Measurements from ENCODE around the gene BANF2.
"Not testable (repeated sequence)": the region's sequence is repeated elsewhere in the genome, so short reads cannot be mapped to it uniquely, and the experiment has no call there.

Gene BANF2

DNA sequence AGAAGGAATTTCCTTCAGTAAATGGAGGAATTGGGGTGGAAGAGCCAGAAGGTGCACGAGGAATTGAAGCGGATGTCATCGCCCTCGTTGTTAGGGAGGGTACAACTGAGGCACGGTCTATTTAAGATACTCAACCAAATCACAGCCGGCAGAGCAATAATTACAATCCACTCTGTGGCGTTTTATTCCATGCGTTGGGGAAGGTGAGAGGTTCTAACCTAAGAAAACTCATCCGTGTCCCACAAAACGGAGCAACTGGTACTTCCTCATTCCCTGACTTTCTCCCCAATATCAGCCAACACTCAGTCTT, 16.9 kb upstream of the BANF2 start:
- DNase-seq (ENCODE audit: low read depth, low spot score): no peak

- DNase-seq (ENCODE audit: low read depth, low spot score): no peak
These were observed 16.3 kb upstream of the BANF2 start for GRCh38 chr20:17683218-17684076.

DNA sequence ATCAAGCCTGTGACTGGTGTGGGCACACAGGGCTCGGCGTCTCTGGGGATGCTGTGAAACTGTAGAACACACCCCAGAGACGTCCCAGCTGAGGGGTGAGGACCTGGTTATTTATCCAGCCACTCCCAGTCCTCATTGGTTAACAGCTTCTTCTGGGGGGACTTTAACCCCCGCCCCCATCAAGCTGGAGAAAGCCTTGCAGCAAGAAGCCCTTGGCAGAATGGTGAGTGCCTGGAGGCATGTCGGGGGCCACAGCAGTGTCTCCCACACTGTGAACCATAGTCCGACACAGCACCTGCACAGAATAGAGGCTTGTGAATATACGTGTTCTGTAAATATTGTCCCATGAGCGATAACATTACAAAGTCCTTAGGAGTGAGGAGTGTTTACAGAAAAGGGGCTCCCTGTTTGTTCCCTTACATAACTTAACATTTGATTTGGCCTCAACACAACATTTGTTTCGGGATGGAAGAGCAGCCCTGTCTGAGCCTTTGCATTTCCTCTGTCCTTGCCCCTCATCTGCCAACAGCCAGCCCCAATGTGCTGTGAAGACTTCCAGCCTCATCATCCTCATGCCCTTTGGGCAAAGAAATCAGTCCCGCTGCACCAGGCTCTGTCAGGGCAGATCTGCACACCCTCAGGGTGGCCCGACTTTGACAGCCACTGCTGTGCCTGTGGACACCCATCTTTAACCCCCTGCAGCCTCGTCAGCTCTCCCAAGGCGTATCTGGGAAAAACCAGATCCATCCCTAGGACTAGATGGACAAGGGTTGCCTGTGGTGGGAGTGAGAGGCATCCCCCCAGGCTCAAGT, 15.5 kb upstream of the BANF2 start:
- no peak for DNase-seq (ENCODE audit: low read depth, low spot score)

- DNase-seq (ENCODE audit: low read depth, low spot score): no peak
These were observed 14.6 kb upstream of the BANF2 start for GRCh38 chr20:17685168-17685567.

DNA sequence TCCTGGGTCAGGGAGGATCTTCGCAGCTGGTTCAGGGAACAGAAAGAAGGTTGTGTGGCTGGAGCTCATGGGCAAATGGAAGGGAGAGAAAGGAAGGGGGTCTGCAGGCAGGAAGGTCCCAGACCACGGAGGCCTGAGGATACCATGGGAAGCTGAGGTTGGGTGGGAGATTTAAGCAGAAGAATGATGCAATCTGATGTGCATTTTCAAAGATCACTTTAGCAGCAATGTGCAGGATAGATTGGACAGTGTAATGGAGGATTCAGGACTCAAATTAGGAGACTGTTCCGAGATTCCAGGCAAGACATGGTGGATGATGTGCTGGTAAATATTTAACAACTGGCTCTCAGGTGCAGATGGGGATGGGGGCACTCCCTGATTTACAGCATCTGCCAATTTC, 12.0 kb upstream of the BANF2 start:
- no peak for DNase-seq (ENCODE audit: low read depth, low spot score)

GRCh38 chr20:17688965-17689364, 10.8 kb upstream of the BANF2 start:
- DNase-seq (ENCODE audit: low read depth, low spot score): no peak

DNA sequence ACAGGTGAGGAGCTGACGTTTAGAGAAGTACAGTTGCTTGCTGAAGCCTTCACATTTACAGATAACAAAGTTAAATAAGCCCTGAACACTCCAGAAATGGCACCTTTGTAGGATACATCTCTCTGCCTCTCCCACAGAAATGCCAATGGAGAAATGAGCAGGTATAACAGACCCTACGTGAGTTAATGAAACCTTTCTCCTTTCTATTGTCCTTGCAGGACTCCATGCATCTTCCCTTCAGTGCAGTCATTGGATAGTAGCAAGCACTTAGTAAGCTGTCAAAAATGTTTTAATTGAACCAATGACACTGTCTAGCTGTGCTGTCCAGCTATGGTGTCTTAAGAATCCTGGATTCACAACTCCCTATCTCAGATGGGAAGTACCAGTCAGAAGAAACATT, 9.6 kb upstream of the BANF2 start:
- no peak for DNase-seq (ENCODE audit: low read depth, low spot score)

- DNase-seq (ENCODE audit: low read depth, low spot score): no peak
These were observed 8.0 kb upstream of the BANF2 start for GRCh38 chr20:17691758-17692157.

DNA sequence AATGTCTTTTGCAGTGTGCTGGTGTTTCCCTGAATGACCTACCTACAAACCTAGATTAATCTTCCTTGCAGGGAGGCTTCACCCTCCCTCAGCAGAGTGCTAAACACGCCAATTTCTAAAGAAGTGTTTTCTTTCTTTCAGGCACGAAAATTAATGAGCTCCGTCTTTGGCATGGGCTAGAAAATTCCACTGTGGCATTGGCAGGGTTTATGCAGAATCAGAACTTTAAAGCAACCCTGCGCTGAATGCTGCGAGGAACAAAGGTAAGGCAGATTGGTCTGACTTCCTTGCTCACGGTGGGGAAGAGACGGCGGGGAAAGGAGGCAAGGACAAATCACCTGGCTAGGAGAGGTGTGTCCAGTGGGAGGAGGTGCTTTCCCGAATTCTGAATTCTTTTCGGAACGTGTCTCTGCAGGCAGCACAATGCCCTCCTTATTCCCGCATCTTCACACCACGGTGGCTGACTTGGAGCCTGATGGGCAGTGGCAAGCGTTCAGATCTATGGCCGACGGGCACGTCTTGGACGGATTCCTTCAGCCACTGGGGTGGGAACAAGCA, 6.2 kb upstream of the BANF2 start:
- DNase-seq (ENCODE audit: low read depth, low spot score): no peak

GRCh38 chr20:17694767-17695166, 5.0 kb upstream of the BANF2 start:
- no peak for DNase-seq (ENCODE audit: low read depth, low spot score)

DNA sequence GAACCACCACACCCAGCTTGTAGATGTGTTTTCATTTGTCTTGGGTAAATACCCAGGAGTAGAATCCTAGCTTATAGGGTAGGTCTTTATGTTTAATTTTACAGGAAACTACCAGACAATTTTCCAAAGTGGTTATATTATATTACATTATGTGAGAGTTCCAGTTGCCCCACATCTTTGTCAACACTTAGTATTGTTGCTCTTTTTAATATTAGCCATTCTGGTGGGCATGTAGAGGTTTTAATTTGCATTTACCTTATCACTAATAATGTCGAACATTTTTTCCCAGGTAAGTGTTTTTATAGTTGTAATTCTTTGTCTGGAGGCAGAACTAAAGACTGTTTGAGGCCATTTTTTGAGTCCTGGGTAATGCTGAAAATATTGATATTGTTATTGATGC, 3.5 kb upstream of the BANF2 start:
- DNase-seq (ENCODE audit: low read depth, low spot score): no peak

DNA sequence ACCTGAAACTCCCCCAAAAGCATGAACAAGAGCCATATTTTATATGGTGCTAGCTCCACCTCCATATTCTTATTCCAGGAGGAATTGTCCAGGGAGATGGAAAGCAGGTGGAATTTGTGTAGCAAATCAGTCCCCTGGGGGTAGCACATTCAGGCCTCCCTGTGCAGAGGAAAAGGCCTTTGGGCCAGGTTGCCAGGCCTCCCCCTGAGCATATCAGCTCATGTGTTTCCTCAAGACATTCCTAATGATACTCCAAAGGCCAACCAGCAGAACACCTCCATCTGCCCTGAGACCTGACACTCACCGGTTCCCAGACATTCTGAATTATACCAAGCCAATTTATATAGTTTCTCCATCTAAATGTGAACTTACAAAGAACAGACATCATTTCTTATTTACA, 2.6 kb upstream of the BANF2 start:
- DNase-seq (ENCODE audit: low read depth, low spot score): no peak

- DNase-seq (ENCODE audit: low read depth, low spot score): no peak
These were observed 1.4 kb upstream of the BANF2 start for GRCh38 chr20:17698384-17698783.

DNA sequence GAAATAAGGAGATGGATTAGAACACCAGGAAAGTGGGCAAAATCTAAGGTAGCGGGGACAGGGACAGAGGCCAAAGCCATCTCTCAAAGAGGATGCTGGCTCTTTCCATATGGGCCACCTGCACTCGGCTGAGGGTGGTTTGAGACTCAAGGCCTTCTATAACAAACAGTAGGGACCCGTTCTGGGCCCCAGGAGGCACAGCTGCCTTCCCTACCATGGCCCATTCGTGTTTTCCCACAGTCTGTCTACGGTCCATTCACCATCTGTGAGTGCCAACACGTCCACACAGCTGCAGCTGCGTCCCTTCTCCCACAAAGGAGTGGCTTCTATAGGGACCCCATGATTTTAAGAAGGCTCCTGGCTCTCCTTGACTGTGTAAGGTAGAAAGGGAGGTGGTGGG, 871 bp downstream of the BANF2 start:
- DNase-seq (ENCODE audit: low read depth, low spot score): no peak

DNA sequence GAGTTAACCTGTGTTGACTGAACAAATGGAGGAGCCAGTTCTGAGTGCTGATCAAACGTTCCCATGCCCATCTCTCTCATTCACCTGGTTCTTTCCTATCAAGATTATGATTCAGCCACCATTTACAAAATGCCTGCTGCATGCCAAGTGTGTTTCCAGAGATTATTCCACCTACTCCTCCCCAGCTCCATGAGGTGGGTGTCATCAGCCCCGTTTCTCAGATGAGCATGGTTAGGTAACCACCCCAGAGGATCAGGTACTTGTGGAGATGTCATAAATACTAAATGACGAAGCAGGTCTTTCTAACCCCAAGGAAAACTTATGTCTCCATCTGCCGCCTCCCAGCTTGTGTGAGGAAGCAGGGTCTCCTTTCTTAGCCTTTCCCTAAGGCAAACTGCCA, 2.1 kb downstream of the BANF2 start:
- no peak for DNase-seq (ENCODE audit: low read depth, low spot score)

DNA sequence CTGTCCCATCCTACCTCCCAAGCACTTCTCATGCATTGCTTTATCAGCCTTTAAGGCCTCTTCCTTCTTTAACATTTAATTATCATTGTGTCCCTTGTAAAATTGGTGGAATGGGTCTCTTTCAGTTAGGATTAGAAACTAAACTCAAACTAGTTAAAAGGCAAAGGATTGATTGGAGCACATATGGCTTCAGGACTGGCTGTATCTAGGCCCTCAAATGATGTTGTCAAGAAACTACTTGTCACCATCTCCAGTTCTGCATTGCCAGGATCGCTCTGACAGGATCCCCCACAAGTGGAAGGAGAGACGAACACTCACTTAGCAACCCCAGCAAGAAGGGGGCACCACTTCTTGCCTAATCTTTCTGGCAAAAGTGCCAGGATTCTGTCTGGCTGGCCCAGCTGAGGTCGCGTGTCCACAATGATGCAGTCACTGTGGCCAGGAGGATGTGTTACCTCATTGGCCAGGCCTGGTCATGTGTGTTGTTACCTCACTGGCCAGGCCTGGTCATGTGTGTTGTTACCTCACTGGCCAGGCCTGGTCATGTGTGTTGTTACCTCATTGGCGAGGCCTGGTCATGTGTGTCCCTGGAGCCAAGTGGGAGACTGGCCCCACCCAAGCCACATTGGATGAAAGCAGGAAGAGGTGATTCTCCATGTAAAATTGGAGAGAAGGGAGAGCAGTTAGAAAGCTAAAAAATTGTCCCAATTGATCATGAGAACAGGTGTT, 5.0 kb downstream of the BANF2 start:
- no peak for DNase-seq (ENCODE audit: low read depth, low spot score)

DNA sequence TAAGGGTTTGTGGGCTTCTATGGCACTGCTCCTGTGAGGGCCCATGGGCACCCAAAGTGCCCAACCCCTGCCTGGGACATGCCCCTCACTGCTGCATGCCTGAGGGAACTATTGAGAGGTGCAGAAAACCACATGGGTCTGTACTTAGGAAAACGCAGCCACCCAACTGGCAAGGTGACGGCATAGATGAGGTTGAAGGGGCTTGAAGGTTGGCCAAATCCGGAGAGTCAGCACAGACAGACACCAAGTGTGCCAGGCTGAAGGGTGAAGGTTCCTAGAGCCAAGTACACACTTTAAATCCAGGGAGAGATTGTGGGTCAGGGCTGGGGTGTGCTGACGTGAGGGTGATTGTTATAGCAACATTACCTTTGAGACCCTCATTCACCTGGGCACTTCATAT, 6.2 kb downstream of the BANF2 start:
- DNase-seq (ENCODE audit: low read depth, low spot score): no peak

DNA sequence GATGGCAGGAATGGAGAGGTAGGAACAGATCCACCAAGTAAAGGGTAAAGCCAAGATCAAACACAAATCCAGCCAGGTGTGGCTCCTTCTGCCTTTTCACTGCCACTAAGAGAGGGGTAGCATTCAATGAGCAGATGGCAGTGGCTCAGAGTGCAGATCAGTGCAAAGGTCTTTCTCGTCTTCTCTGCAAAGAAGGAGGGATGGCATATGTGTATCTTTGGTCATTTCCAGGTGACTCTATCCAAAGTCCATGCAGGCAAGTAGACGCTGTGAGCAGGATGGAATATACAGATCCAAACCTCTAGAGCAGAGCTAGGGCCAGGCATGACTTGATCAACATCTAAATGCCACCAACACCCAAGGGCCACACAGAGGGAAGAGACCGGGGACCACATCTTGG, 6.9 kb downstream of the BANF2 start:
- no peak for DNase-seq (ENCODE audit: low read depth, low spot score)

GRCh38 chr20:17707951-17708350, 8.2 kb downstream of the BANF2 start:
- DNase-seq (ENCODE audit: low read depth, low spot score): not testable (repeated sequence)

- no peak for DNase-seq (ENCODE audit: low read depth, low spot score)
These were observed 9.1 kb downstream of the BANF2 start for GRCh38 chr20:17708675-17709360.
